ENCODE measurements around the gene PNMT. TPM values are rescaled to one million over a fixed set of nuclear protein-coding genes. Genes with fewer than 3 reads are reported as not detected.

Gene PNMT
- total and polyA plus RNA-seq, 2 of the 4 experiments (the other 2 are of a cell fraction): not detected

DNA sequence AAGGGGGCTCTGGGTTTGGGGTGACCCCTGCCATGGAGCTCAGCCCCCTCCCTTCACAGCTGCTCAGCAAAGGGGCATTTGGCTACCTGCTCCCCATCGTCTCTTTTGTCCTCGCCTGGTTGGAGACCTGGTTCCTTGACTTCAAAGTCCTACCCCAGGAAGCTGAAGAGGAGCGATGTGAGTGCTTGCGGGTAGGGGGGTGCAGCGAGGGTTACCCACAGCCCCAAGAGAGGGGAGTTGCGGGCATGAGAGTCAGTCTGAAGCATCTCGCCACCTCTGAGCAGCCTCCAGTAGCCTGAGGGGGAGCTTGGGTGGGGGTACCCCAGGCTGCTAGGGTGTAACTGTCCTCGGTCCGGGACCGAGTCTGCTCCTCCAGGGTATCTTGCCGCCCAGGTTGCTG lies 9.9 kb upstream of the PNMT start:
- 100% methylated on average over 2 of the region's 11 CpGs; no CpG with 5 or more reads in 1 of the 2 experiments for WGBS, 2 experiments (ENCODE audit: extremely low coverage in 2 of 2, insufficient read length in 1 of 2)
- H4K5ac ChIP-seq (ENCODE audit: low read depth, low read length): no peak overlapping the region

More for the DNA sequence above, 9.9 kb upstream of the PNMT start:
- DNase-seq: no peak
- no peak overlapping the region for H3K4ac ChIP-seq (ENCODE audit: low read depth, low read length)
- BruUV-seq (replicated peaks): no TSS peak
- no peak overlapping the region for H2AK9ac ChIP-seq (replicated peaks; ENCODE audit: low read depth, low read length, poor library complexity)
- H2AFZ ChIP-seq (replicated peaks; ENCODE audit: low read length, poor library complexity): no peak overlapping the region
- no peak overlapping the region for H3K4me2 ChIP-seq (ENCODE audit: low read depth, low read length)
- peaks cover 14% of the 10 kb centered on the region for H4K20me1 ChIP-seq (ENCODE audit: insufficient read depth, low read length)
- H2BK120ac ChIP-seq (ENCODE audit: low read depth, low read length): no peak overlapping the region
- H3K27ac ChIP-seq (ENCODE audit: insufficient read depth, low read length): no peak overlapping the region
- no peak overlapping the region for H4K8ac ChIP-seq (ENCODE audit: low read depth in 2 of 2, low read length in 2 of 2)
- intact Hi-C loops (cut with micrococcal nuclease): no loop called here
- H3K18ac ChIP-seq (ENCODE audit: low read depth, low read length): no peak overlapping the region
- in situ Hi-C loops (cut with MboI; ENCODE audit: low sequenced_read_pairs): no loop called here
- no peak overlapping the region for H3K23ac ChIP-seq (ENCODE audit: low read depth, low read length)
- ChIA-PET CTCF (interaction anchor here (0.6 kb wide), 2 partner anchors 63 to 161 kb away, joined by 3 to 15 read pairs; no protein-coding TSS in a partner anchor), POLR2A (ENCODE audit: unreplicated experiment) (no interaction called here)
- no peak overlapping the region for H2BK20ac ChIP-seq (ENCODE audit: low read depth, low read length)
- no peak overlapping the region for H2AK5ac ChIP-seq (ENCODE audit: low read depth, low read length)
- H3K36me3 ChIP-seq (ENCODE audit: control insufficient read depth, insufficient read depth, low read length): peaks cover 42% of the 10 kb centered on the region
- H3K14ac ChIP-seq (replicated peaks; ENCODE audit: low read depth, low read length): no peak overlapping the region
- H3K79me1 ChIP-seq (ENCODE audit: low read depth in 1 of 2, low read length in 2 of 2): peaks cover 7 to 14% of the 10 kb centered on the region in 2 experiments
- H3K27me3 ChIP-seq (ENCODE audit: control insufficient read depth, insufficient read depth, low read length): no peaks in the 10 kb centered on the region
- H2BK15ac ChIP-seq (ENCODE audit: low read depth, low read length): no peak overlapping the region
- TF ChIP-seq MAZ (IDR thresholded peaks at IDR 0.05; ENCODE audit: borderline replicate concordance, low read depth, low read length) (no peak), MXI1 (IDR thresholded peaks at IDR 0.05; ENCODE audit: borderline replicate concordance, low read depth, low read length) (no peak), CHD1 (IDR thresholded peaks at IDR 0.05; ENCODE audit: low read depth, low read length) (no peak), MAFK (IDR thresholded peaks at IDR 0.05; ENCODE audit: low read depth, low read length) (no peak), RCOR1 (IDR thresholded peaks at IDR 0.05; ENCODE audit: insufficient replicate concordance, low read length) (no peak), NFE2L2 (IDR thresholded peaks at IDR 0.05; ENCODE audit: low read depth, low read length) (no peak), FOS (IDR thresholded peaks at IDR 0.05; ENCODE audit: low read depth, low read length) (no peak), BHLHE40 (IDR thresholded peaks at IDR 0.05; ENCODE audit: low read depth, low read length) (no peak)
- TF ChIP-seq, protein P1, sequence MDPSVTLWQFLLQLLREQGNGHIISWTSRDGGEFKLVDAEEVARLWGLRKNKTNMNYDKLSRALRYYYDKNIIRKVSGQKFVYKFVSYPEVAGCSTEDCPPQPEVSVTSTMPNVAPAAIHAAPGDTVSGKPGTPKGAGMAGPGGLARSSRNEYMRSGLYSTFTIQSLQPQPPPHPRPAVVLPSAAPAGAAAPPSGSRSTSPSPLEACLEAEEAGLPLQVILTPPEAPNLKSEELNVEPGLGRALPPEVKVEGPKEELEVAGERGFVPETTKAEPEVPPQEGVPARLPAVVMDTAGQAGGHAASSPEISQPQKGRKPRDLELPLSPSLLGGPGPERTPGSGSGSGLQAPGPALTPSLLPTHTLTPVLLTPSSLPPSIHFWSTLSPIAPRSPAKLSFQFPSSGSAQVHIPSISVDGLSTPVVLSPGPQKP (IDR thresholded peaks at IDR 0.05; ENCODE audit: borderline replicate concordance, low read depth, low read length): no peak
- dilution Hi-C loops (cut with HindIII; ENCODE audit: low sequenced_read_pairs, unreplicated experiment): no loop called here
- H2BK5ac ChIP-seq (ENCODE audit: low read depth, low read length, poor library complexity, severe bottlenecking): no peak overlapping the region
- H3K4me3 ChIP-seq (ENCODE audit: insufficient read depth, low read depth, low read length): no peak overlapping the region
- no peak for ATAC-seq (ENCODE audit: low read depth)
- H3K4me1 ChIP-seq (ENCODE audit: control insufficient read depth, insufficient read depth, low read length): no peaks in the 10 kb centered on the region
- no peaks in the 10 kb centered on the region for H3K9me1 ChIP-seq (ENCODE audit: insufficient read depth, low read length)
- H4K91ac ChIP-seq (ENCODE audit: insufficient read depth, low read depth, low read length): no peak overlapping the region
- H3K9ac ChIP-seq (ENCODE audit: low read depth, low read length): no peak overlapping the region
- H3K56ac ChIP-seq (ENCODE audit: extremely low read depth, insufficient read depth, low read length): no peak overlapping the region
- no peaks in the 10 kb centered on the region for H3K9me3 ChIP-seq (ENCODE audit: control insufficient read depth, insufficient read depth, low read length)

Data from IMR-90 (cell line).